ENCODE measurements around the gene EEF1AKMT1.

The EEF1AKMT1 gene

DNA sequence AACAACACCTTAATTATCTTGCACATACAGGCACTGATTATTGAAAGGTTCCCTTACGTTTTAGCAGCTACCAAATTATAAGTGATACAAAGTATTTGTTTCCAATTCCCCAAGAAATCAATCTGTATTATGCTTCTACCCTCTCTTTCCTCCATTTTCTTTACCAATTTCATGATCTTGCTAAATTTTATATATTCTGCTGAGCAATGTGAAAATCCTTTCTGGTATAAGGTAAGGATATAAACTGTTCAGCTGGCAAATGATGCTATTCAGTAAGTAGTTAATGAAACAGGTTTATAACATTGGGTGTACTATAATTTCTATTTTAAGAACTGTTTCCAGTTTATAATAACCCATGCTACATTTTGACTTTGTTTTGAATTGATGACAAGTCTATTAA, 985 bp upstream of the EEF1AKMT1 start:
- ChIA-PET CTCF (no interaction called here), POLR2A (ENCODE audit: low non-redundant PET) (no interaction called here)
- no peak for DNase-seq (ENCODE audit: low spot score)
- no peak for TF ChIP-seq CTCF (conservative IDR thresholded peaks at IDR 0.05; ENCODE audit: low read depth)
- H3K27ac ChIP-seq = no peak overlapping the region

- DNase-seq (ENCODE audit: low spot score) = no peak
- H3K27ac ChIP-seq = peak overlapping the region; percentile 93
- no peak for TF ChIP-seq CTCF (conservative IDR thresholded peaks at IDR 0.05; ENCODE audit: low read depth)
- ChIA-PET POLR2A (ENCODE audit: low non-redundant PET) (no interaction called here), CTCF (interaction anchor here (1.1 to 1.2 kb wide), 2 partner anchors 15 to 57 kb away, joined by 3 to 4 read pairs; no protein-coding TSS in a partner anchor)
Measured at GRCh38 chr13:20772401-20773131, 1.2 kb downstream of the EEF1AKMT1 start.

GRCh38 chr13:20769834-20770233, 3.9 kb downstream of the EEF1AKMT1 start:
- CTCF ChIA-PET = interaction anchor here (0.6 kb wide), 1 partner anchor 122 kb away, joined by 5 read pairs; no protein-coding TSS in a partner anchor

DNA sequence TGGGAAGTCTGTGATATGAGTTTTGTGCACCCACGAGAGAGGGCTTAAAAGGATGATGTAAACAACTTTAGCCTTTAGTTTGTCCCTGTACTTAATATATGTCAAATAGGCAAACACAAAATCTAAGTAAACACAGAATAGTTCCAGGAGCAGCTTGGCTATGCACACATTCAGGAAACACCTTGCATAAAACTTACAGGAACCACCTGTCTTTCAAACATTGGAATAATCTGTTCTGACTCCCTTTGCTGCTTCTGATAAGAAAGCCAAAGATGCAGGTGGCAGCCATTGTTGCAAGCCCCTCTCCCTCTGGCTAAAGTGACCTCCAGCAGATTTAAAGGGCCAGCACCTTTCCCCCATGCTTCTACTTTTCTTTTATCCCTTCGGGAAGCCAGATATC, 4.7 kb downstream of the EEF1AKMT1 start:
- TF ChIP-seq CTCF (conservative IDR thresholded peaks at IDR 0.05; ENCODE audit: low read depth) = no peak
- no peak overlapping the region for H3K27ac ChIP-seq
- DNase-seq (ENCODE audit: low spot score) = no peak
- CTCF ChIA-PET = no interaction called here
- POLR2A ChIA-PET (ENCODE audit: low non-redundant PET) = no interaction called here

More at GRCh38 chr13:20769834-20770233, 3.9 kb downstream of the EEF1AKMT1 start:
- TF ChIP-seq CTCF (conservative IDR thresholded peaks at IDR 0.05; ENCODE audit: low read depth) = no peak
- POLR2A ChIA-PET (ENCODE audit: low non-redundant PET) = no interaction called here
- no peak overlapping the region for H3K27ac ChIP-seq
- no peak for DNase-seq (ENCODE audit: low spot score)

GRCh38 chr13:20767309-20767943, 6.3 kb downstream of the EEF1AKMT1 start:
- ChIA-PET POLR2A (ENCODE audit: low non-redundant PET) (no interaction called here), CTCF (interaction anchor here (0.7 kb wide), 1 partner anchor 587 kb away, joined by 3 read pairs; no protein-coding TSS in a partner anchor)

DNA sequence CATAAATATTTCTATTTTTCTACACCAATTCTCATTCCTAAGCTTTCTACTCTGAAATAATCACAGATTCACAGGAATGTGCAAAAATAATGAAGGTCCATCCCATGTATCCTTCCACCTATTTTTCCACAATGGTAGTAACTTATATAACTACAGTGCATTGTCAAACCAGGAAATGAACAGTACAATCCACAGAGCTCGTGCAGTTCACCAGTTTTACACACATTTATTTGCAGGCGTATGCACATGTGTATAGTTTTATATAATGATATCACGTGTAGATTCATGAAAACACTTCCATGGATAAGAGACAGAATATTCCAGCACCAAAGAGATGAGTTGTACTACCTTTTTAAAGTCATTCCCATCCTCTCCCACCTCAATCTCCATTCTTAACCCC, 12.9 kb downstream of the EEF1AKMT1 start:
- TF ChIP-seq CTCF (conservative IDR thresholded peaks at IDR 0.05; ENCODE audit: low read depth) = no peak
- no peak for DNase-seq (ENCODE audit: low spot score)
- H3K27ac ChIP-seq = no peak overlapping the region
- ChIA-PET POLR2A (ENCODE audit: low non-redundant PET) (no interaction called here), CTCF (no interaction called here)

More at GRCh38 chr13:20767309-20767943, 6.3 kb downstream of the EEF1AKMT1 start:
- DNase-seq (ENCODE audit: low spot score) = no peak
- H3K27ac ChIP-seq = no peak overlapping the region
- TF ChIP-seq CTCF (conservative IDR thresholded peaks at IDR 0.05; ENCODE audit: low read depth) = no peak
